Mammary epithelial cell (primary cell): Measurements from ENCODE around the gene STIP1.

Experiments used
- EZH2 ChIP-seq: IDR thresholded peaks from 2 replicates; pipeline ENCODE4 v1.6.1; 2012; ENCODE audit warnings: low read length, inconsistent platforms, borderline replicate concordance
- TF ChIP-seq, protein P1 (sequence below), 2 donors: IDR thresholded peaks in 1 of 2; conservative IDR thresholded peaks in 1 of 2; 2 replicates each; pipeline ENCODE4 v1.5.1; 2011 to 2012; ENCODE audit warnings: inconsistent platforms in 2 of 2, low read length in 2 of 2, mild to moderate bottlenecking in 2 of 2, control low read depth in 1 of 2, low read depth in 1 of 2; ENCODE audit not compliant: insufficient read depth in 1 of 2; ENCODE audit errors: extremely low read depth in 1 of 2

DNA sequence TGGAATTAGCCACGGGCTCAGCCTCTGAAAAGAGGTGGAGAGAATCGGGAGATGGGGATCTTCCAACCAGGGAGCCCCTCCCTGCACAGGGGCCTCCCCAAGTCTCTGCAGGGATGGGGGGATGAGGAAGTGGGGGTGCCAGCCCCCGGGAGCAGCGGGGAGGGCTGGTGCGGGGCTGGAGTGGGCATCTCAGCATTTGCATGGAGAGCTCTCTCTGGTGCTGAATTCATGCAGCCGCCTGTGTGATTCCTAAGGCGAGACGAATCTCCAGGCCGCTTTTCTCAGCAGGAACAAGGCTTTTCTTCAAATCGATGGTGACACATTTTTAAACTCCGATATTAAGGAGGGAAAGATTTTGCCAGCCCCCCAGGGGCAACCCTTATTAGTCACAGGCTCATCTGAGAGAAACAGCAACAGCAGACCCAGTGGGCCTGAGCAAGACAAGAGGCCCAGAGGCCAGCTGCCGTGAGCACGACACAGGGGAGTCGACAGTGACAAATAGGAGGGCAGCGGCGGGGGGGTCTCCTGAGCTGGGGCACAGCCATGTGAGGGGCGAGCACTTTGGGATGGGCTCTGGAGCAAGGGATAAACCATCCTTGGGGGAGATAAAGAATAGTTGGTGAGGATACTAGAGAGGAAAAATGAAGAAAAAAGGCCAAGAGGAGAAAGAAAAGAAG is 49.1 kb upstream of the STIP1 start:
- TF ChIP-seq, protein P1, sequence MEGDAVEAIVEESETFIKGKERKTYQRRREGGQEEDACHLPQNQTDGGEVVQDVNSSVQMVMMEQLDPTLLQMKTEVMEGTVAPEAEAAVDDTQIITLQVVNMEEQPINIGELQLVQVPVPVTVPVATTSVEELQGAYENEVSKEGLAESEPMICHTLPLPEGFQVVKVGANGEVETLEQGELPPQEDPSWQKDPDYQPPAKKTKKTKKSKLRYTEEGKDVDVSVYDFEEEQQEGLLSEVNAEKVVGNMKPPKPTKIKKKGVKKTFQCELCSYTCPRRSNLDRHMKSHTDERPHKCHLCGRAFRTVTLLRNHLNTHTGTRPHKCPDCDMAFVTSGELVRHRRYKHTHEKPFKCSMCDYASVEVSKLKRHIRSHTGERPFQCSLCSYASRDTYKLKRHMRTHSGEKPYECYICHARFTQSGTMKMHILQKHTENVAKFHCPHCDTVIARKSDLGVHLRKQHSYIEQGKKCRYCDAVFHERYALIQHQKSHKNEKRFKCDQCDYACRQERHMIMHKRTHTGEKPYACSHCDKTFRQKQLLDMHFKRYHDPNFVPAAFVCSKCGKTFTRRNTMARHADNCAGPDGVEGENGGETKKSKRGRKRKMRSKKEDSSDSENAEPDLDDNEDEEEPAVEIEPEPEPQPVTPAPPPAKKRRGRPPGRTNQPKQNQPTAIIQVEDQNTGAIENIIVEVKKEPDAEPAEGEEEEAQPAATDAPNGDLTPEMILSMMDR (conservative IDR thresholded peaks at IDR 0.05 in 1 of 2, IDR thresholded peaks at IDR 0.05 in 1 of 2; ENCODE audit: extremely low read depth in 1 of 2, insufficient read depth in 1 of 2, low read depth in 1 of 2, low read length in 2 of 2) = no peak
- no peak for TF ChIP-seq EZH2
